Right renal pelvis (tissue), 4 donors: Measurements from ENCODE around the gene PSME3IP1. TPM values are rescaled to one million over a fixed set of nuclear protein-coding genes. Genes with fewer than 3 reads are reported as not detected.

Experiments
- DNase-seq, 4 donors: peaks; one replicate each; pipeline ENCODE4 v3.0.0-alpha.2; 2013; ENCODE audit warnings: low read depth in 4 of 4, low spot score in 3 of 4, missing footprints in 1 of 4
- polyA plus RNA-seq, 4 donors: library from polyadenylated mRNA; unstranded; fragments of 120-200 nt; gene quantifications; one replicate each; pipeline ENCODE4 v1.2.1, GENCODE V29; 2013; ENCODE audit not compliant: insufficient read length in 4 of 4

PSME3IP1 gene
- polyA plus RNA-seq, 4 donors: 90.5 to 123 (median 115) TPM

DNA sequence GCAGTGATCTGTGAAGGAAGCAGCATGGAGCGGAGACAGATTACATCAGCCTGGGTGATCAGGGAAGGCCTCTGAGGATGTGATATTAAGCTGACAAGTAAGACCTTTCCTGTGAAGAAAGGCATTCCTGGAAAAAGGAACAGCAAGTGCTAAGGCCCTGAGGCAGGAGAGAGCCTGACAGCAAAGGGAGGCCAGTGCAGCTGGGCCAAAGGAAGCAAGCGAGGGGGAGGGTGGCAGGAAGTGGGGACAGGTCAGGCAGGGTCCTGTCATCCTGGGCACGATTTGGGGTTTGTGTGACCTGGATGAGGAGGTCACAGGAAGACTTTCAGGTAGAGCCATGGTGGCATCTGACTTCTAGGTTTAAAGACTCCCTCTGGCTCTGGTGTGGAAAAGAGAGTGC lies 81.1 kb downstream of the PSME3IP1 start:
- no peak for DNase-seq

DNA sequence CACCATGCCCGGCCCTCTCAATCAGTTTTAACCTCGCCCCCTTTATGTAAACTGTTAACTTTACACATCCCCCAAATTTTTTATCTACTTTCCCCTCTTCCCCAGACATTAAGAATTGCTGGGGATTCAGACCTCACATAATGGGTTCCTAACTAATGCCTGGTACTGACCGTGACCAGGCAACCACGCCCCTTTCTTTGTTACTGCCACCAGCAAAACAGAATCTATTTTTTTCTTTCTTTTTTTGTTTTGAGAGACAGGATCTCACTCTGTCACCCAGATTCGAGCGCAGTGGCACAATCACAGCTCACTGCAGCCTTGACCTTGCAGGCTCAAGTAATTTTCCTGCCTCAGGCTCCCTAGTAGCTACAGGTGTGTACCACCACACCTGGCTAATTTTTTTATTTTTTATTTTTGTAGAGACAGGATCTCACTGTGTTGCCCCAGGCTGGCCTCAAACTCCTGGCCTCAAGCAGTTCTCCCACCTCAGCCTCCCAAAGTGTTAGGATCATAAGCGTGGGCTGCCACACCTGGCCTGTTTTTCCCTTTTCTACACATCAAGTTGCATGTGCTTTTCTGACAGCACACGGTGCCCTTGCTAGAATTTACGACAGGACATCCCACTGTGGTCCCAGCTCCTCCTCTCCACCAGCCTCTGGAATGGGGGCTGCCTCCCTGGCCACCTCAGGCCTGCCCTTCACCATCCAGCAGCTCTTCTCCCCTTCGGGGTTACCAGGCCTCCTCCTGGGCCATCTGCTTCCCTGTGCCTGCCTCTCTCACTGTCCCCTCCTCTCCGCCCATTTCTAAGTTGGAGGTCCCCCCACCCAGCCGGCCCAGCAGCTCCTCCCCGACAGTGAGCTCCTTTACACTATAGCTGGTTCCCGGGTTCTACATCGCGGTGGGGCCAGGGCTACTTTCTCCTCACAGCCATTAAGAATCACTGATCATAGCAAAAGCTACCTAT lies 82.7 kb downstream of the PSME3IP1 start:
- no peak for DNase-seq

Other genes with a start within 250 kb of the PSME3IP1 start
- gene CETP, start 224.1 kb downstream of the PSME3IP1 start, polyA plus RNA-seq: 10 to 100 TPM; 11.6 to 16.4 (median 12.9) TPM
- 1 to 10 TPM; 2.1 to 3.3 (median 2.3) TPM for gene NLRC5, start 196.5 kb downstream of the PSME3IP1 start, polyA plus RNA-seq
- gene CPNE2, start 93.5 kb downstream of the PSME3IP1 start, polyA plus RNA-seq: 10 to 100 TPM; 34.7 to 40.8 (median 39.3) TPM
- 10 to 100 TPM; 39.7 to 54.0 (median 48.6) TPM for gene RSPRY1, start 290 bp upstream of the PSME3IP1 start, polyA plus RNA-seq
- 10 to 100 TPM; 75.5 to 95.4 (median 90.0) TPM for gene ARL2BP, start 59.2 kb upstream of the PSME3IP1 start, polyA plus RNA-seq
- 10 to 100 TPM; 19.4 to 24.4 (median 21.1) TPM for gene PLLP, start 98.6 kb upstream of the PSME3IP1 start, polyA plus RNA-seq
- gene CCL22, start 172.7 kb upstream of the PSME3IP1 start, polyA plus RNA-seq: under 1 TPM in 3 of 4 donors, not detected in 1; 0.06 to 0.16 (median 0.12) TPM
- gene CX3CL1, start 186.5 kb upstream of the PSME3IP1 start, polyA plus RNA-seq: 10 to 100 TPM; 30.3 to 40.4 (median 30.9) TPM
- under 1 TPM in 2 of 4 donors, not detected in 2; 0.13 to 0.32 TPM for gene CCL17, start 218.7 kb upstream of the PSME3IP1 start, polyA plus RNA-seq